Stimulated activated CD4-positive, alpha-beta T cell treated with anti-CD3 and anti-CD28 coated beads, TNF-alpha, amount 100 ng/mL, for 48 hours (primary cell): ENCODE results near the gene TTC1.
"Not testable (repeated sequence)": the region's sequence is repeated elsewhere in the genome, so short reads cannot be mapped to it uniquely, and the experiment has no call there.

ENCODE experiments used
- DNase-seq, 3 donors: peaks; one replicate each; pipeline ENCODE4 v3.0.0-alpha.2; 2020; ENCODE audit warnings: low read depth in 3 of 3

The TTC1 gene

GRCh38 chr5:159995907-159996306 is 13.0 kb upstream of the TTC1 start:
- DNase-seq = no peak

GRCh38 chr5:160001457-160001856 is 7.5 kb upstream of the TTC1 start:
- no peak for DNase-seq

GRCh38 chr5:160007514-160007913 is 1.4 kb upstream of the TTC1 start:
- DNase-seq = no peak

GRCh38 chr5:160008529-160008876 is 436 bp upstream of the TTC1 start:
- not testable (repeated sequence) for DNase-seq

GRCh38 chr5:160009591-160009989 is 651 bp downstream of the TTC1 start:
- DNase-seq = no peak

- no peak for DNase-seq
Measured at GRCh38 chr5:160011471-160011870, 2.5 kb downstream of the TTC1 start.

- DNase-seq = not testable (repeated sequence)
Measured at GRCh38 chr5:160014197-160014596, 5.3 kb downstream of the TTC1 start.

- DNase-seq = no peak
Measured at GRCh38 chr5:160018945-160019625, 10.1 kb downstream of the TTC1 start.

- no peak for DNase-seq
Measured at GRCh38 chr5:160020266-160020770, 11.4 kb downstream of the TTC1 start.

GRCh38 chr5:160020964-160021363 is 12.0 kb downstream of the TTC1 start:
- DNase-seq = no peak

GRCh38 chr5:160021831-160022446 is 13.0 kb downstream of the TTC1 start:
- DNase-seq = peak in 2 of 3 donors; percentile 23 to 43

- DNase-seq = no peak
Measured at GRCh38 chr5:160023007-160023907, 14.3 kb downstream of the TTC1 start.

- DNase-seq = no peak
Measured at GRCh38 chr5:160023908-160024630, 15.1 kb downstream of the TTC1 start.

- no peak for DNase-seq
Measured at GRCh38 chr5:160029004-160029403, 20.1 kb downstream of the TTC1 start.

GRCh38 chr5:160029540-160030139 is 20.7 kb downstream of the TTC1 start:
- DNase-seq = no peak

- no peak for DNase-seq
Measured at GRCh38 chr5:160030631-160031377, 21.9 kb downstream of the TTC1 start.

GRCh38 chr5:160033546-160034252 is 24.8 kb downstream of the TTC1 start:
- no peak for DNase-seq

- no peak for DNase-seq
Measured at GRCh38 chr5:160036243-160036642, 27.3 kb downstream of the TTC1 start.

- DNase-seq = no peak
Measured at GRCh38 chr5:160036884-160037283, 27.9 kb downstream of the TTC1 start.
